ENCODE results near the gene DNAJC22.
"Not testable (repeated sequence)": the region's sequence is repeated elsewhere in the genome, so short reads cannot be mapped to it uniquely, and the experiment has no call there.

DNAJC22 gene

GRCh38 chr12:49330631-49331379 is 15.9 kb upstream of the DNAJC22 start:
- in situ Hi-C loops (cut with MboI; ENCODE audit: low sequenced_read_pairs), result no loop called here

- in situ Hi-C loops (cut with MboI; ENCODE audit: low sequenced_read_pairs), result no loop called here
These were observed 15.1 kb upstream of the DNAJC22 start for GRCh38 chr12:49331380-49332222.

GRCh38 chr12:49332441-49332861 is 14.2 kb upstream of the DNAJC22 start:
- in situ Hi-C loops (cut with MboI; ENCODE audit: low sequenced_read_pairs), result no loop called here

- in situ Hi-C loops (cut with MboI; ENCODE audit: low sequenced_read_pairs), result no loop called here
These were observed 13.8 kb upstream of the DNAJC22 start for GRCh38 chr12:49332891-49333371.

- in situ Hi-C loops (cut with MboI; ENCODE audit: low sequenced_read_pairs), result not testable (repeated sequence)
These were observed 12.9 kb upstream of the DNAJC22 start for GRCh38 chr12:49333778-49334177.

GRCh38 chr12:49334226-49334625 is 12.5 kb upstream of the DNAJC22 start:
- in situ Hi-C loops (cut with MboI; ENCODE audit: low sequenced_read_pairs), result no loop called here

- in situ Hi-C loops (cut with MboI; ENCODE audit: low sequenced_read_pairs), result no loop called here
These were observed 12.0 kb upstream of the DNAJC22 start for GRCh38 chr12:49334681-49335080.

- in situ Hi-C loops (cut with MboI; ENCODE audit: low sequenced_read_pairs), result no loop called here
These were observed 11.4 kb upstream of the DNAJC22 start for GRCh38 chr12:49335118-49335954.

- in situ Hi-C loops (cut with MboI; ENCODE audit: low sequenced_read_pairs), result no loop called here
These were observed 10.6 kb upstream of the DNAJC22 start for GRCh38 chr12:49335955-49336644.

- in situ Hi-C loops (cut with MboI; ENCODE audit: low sequenced_read_pairs), result no loop called here
These were observed 9.8 kb upstream of the DNAJC22 start, which contains the start of gene C1QL4 for GRCh38 chr12:49336645-49337584. Gene C1QL4, minus strand, starts transcription at chr12:49337188. Its CDS starts 711 bp downstream, at chr12:49336477.

- in situ Hi-C loops (cut with MboI; ENCODE audit: low sequenced_read_pairs), result no loop called here
These were observed 7.7 kb upstream of the DNAJC22 start for GRCh38 chr12:49338830-49339463.

- in situ Hi-C loops (cut with MboI; ENCODE audit: low sequenced_read_pairs), result no loop called here
These were observed 7.2 kb upstream of the DNAJC22 start for GRCh38 chr12:49339464-49339861.

GRCh38 chr12:49340095-49340870 is 6.4 kb upstream of the DNAJC22 start:
- in situ Hi-C loops (cut with MboI; ENCODE audit: low sequenced_read_pairs), result no loop called here

GRCh38 chr12:49340971-49341776 is 5.5 kb upstream of the DNAJC22 start:
- in situ Hi-C loops (cut with MboI; ENCODE audit: low sequenced_read_pairs), result no loop called here

- in situ Hi-C loops (cut with MboI; ENCODE audit: low sequenced_read_pairs), result no loop called here
These were observed 5.0 kb upstream of the DNAJC22 start for GRCh38 chr12:49341777-49342065.

- in situ Hi-C loops (cut with MboI; ENCODE audit: low sequenced_read_pairs), result no loop called here
These were observed 4.4 kb upstream of the DNAJC22 start for GRCh38 chr12:49342066-49342913.
